GM18498 (cell line): ENCODE data around the gene YTHDF2.

Experiments
- ATAC-seq: cut with Tn5 transposase; IDR thresholded peaks from one replicate; pipeline ENCODE4 v1.9.1; 2021; ENCODE audit warnings: mild to moderate bottlenecking, moderate library complexity; ENCODE audit not compliant: unreplicated experiment

The YTHDF2 gene

DNA sequence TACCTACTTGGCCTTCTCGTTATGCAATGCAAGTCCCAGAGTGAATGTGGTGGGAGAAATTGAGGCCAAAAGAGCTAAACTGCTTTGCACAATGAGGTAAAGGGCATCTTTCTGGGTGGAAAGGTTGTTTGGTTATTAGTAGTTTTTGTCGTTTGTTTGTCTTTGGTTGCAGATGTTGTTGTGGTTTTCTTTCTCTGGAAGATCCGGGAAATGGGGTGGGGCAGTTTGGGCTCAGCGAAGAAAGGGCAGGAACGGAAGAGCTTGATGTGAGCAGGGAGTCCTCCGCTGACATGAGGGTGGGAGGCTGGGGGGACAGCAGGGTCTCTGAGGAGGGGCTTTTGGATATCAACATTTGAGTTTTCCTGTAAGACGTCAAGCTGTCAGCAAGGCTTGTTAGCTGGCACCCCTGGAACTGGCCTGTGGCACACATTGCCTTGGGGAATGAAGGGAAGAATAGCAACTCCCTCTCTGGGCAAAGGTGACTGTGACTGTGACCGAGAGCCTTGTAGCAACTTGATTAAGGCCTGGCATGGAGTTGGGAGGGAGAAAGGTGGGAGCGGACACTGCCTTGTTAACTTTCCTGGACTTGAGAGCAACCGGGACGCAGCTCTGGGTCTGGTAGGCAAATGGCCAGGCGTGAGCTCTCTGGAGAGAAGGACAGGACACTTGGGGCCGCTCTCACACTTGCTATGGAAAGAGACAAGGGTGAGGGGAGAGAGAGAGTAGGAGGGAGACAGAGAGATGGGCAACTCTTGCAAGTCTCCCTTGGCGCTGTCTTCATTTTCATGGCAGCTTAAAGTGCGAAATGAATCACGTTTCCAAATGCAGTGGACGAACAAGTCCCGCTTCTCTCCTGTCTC is 59.8 kb downstream of the YTHDF2 start:
- ATAC-seq: no peak

DNA sequence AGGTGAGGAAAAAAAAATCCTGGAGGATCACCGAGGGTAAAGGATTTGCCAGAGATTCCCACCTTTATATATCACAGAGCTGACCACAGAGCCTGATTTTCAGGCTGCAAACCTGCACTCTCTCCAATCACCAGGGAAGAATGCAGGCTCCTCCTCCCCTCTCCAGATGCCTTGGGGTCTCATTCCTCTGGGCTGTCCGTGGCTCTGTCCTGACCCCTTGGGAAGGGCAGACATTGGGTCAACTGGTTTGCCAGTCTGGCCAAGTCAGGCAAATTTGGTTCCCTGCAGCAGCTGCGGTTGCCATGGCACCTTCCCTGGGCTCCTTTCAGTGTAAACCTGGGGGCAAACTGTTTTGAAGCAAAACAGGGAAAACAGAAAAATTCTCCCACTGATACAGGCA is 63.6 kb downstream of the YTHDF2 start:
- ATAC-seq: no peak

DNA sequence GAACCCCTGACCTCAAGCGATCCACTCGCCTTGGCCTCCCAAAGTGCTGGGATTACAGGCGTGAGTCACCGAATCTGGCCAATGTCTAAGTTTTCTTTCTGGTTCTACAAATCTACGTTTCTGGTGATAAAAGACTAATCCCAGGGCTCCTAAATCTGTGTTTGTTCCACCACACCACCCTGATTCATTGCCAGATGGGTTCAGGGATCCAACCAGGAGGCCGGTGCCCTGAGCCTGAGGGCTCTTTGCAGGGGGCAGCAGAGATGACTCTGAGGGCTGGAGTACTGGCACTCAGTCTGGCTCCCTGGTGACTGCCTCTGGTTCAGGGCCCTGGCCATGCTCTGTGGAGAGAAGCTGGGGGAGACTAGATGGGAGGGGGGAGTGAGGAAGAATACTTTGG is 64.7 kb downstream of the YTHDF2 start:
- ATAC-seq: no peak

DNA sequence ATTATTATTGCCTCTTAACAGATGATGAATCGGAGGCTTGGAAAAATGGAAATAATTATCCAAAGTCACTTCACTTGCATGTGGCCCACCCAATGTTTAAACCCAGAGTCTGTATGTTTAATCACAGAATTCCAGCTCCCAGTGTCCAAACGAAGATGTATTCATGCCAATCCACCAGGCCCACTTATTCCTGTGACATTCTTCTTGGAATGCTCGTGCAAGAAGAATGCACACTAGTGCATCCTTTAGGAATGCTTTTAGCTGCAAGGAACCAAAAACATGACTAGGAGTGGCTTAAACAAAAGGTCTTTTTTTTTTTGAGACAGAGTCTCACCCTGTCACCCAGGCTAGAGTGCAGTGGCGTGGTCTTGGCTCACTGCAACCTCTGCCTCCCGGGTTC is 66.3 kb downstream of the YTHDF2 start:
- ATAC-seq: no peak

DNA sequence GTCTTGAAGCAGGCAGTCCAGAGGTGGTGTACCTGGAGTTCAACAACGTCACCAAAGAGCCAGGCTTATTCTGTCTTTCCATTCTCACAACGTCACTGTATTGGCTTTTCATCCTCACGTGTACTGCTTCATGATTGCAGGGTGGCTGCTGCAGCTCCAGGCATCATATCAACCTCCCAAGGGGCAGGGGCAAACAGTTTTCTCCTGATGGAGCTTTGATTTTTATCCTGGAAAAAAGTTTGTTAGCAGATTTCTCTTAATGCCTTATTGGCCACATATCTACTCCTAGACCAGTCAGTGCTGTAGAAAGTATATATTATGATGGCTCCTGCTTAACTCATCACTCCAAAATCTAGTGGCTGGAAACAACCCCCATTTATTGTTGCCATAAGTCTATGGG is 66.9 kb downstream of the YTHDF2 start:
- no peak for ATAC-seq

DNA sequence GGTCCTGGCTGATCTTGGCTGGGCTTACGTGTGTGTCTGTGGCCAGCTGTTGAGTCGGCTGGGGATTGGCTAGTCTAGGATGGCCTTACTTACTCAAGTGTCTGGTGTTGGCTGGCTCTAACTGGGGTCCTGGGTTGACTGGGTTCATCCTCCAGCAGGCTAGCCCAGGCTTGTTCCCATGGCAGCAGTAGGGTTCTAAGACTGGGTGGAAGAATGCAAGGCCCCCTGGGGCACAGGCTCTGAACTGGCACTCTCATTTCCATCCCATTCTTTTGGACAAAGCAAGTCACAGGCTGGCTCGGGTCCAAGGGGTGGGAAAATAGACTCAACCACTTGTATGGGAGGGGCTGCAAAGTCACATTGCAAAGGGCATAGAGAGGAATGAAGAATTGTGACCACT is 67.3 kb downstream of the YTHDF2 start:
- no peak for ATAC-seq

DNA sequence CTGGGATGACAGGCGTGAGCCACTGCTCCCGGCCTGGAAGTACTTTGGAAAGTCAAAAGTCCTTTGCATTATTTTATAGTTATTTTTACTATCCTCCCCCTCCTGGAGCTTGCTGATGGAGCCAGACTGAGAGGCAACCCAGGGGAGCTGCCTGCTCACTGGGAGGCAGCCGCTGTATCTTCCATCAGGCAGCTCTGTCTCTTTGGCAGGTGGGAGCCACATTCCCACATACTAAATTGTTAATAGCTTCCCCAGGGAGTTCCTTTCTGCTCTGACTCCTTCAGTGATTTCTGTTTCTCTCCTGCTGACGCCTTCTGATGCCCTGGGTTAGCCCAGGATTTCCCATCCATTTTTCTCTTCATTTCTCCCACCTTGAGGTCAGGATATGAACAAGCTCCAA is 70.3 kb downstream of the YTHDF2 start:
- ATAC-seq: no peak

DNA sequence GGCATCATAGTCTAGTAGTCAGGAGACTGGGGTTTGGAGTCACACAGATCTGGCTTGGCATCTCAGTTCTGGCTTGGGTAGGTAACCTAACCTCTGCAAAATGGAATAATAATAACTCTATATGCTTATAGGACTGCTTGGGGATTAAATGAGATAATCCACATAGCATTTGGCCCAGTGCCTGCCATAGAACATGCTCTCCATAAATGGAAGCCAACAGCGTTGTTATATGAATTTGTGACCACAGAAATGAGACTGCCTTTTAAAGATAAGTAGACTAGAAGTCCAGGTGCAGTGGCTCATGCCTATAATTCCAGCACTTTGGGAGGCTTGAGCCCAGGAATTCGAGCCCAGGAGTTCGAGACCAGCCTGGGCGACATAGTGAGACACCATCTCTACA is 71.2 kb downstream of the YTHDF2 start:
- ATAC-seq: no peak

DNA sequence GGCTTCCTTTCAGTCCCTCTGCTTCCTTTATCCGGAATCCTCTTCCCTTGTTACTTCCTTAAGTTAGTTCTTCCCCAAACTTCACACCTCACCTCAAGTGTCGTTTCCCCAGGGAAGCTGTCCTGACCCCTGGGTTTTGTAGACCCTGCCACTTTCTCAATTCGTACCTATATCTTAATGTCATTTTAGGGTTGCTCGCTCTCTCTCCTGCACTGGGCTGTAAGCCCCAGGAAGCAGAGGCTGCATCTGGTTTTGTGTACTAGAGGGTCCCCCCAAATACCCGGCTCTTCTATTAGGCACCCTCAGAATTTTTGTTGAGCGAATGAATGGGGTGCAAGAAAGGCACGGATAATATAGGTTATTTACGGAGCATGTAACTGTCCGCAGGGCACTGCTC is 74.6 kb downstream of the YTHDF2 start:
- no peak for ATAC-seq

DNA sequence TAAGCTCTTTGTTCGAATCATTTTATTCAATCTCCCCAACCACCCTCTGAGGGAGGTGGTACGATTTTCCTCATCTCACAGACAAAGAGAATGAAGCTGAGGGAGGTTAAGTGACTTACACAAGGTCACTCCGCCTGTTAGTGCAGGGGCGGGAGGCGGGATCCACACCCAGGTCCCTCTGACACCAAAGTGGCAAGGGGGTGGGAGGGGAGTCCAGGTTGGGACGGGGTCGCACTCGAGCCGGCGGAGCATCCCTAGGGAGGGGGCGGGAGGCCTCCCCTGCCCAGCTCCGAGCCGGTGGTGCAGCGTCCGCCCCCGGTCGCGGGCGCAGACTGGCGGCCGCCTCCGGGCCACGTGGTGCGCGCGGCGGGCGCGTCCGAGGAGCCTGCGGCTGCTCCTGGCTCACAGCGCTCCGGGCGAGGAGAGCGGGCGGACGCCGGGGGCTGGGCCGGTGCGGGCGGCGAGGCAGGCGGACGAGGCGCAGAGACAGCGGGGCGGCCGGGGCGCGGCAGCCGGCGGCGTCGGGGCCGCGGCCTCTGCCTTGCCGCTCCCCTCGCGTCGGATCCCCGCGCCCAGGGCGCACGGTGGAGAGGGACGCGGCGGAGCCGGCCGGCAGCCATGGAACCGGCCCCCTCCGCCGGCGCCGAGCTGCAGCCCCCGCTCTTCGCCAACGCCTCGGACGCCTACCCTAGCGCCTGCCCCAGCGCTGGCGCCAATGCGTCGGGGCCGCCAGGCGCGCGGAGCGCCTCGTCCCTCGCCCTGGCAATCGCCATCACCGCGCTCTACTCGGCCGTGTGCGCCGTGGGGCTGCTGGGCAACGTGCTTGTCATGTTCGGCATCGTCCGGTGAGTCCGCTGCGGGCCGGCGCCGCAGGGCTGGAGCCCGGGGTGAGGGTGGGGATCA is 75.3 kb downstream of the YTHDF2 start, which contains the start of gene OPRD1:
Gene OPRD1 (plus strand): TSS at position 405 of the 903 bp plus-strand sequence. CDS start 214 bp downstream, at position 619.
- no peak for ATAC-seq

DNA sequence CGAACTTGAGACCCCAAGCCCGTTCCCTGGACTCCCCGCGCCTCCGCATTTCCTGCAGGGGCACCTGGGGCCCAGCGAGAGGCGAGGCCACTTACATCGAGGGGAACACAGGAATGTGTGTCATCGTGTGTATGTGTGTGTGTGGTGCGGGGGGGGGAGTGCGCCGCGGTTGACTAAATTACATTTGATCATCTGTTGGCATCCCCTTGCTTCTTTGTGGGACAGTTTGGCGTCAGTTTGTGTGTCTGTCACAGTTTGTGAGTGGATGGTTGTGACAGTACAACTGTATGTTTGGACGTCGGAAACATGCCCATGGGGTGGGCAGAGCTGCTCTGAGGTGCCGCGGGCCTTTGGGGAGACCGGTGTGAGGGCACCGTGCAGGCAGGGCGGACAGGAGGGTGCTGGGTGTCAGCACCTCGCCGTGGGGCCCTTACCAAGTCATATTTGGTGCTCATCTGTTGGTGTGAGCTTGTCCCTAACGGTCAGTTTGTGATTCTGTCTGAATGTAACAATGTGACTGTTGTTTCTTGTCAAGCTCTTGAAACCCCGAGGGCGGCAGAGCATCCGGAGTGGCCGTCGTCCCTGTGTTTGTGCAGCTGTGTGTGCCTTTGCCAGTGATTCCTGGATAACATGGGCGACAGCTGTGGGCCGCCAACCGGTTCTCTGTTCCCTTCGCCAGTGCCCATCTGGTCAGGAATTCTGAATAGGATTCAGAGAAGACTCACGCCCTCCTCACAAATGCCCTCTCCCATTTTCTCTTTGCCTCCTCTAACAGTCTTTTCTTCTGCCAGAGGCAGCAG is 76.1 kb downstream of the YTHDF2 start:
- ATAC-seq: no peak

DNA sequence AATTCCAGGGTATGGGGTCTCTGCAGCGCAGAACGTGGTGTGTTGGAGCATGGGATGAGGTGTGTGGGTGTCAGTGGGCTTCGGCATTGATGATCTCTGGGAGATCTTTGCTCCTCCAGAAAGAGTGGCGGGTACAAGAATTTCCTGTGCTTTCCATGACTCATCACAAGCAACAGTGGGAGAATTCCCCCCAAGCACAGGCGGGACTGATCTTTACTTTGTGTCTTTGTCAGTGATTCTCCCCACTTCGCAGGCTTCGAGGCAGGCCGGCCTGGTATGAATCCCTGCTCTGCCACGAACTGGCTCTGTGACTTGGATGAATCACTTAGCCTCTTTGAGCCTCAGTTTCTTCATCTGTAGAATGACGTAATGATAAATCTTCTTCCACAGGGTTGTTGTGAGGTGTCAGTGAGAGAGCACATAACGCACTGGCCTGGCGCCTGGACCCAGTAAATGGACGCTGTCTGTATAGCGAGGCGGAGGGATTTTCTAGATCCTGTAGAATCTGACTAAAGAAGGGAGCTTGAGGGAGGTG is 77.3 kb downstream of the YTHDF2 start:
- ATAC-seq: no peak

DNA sequence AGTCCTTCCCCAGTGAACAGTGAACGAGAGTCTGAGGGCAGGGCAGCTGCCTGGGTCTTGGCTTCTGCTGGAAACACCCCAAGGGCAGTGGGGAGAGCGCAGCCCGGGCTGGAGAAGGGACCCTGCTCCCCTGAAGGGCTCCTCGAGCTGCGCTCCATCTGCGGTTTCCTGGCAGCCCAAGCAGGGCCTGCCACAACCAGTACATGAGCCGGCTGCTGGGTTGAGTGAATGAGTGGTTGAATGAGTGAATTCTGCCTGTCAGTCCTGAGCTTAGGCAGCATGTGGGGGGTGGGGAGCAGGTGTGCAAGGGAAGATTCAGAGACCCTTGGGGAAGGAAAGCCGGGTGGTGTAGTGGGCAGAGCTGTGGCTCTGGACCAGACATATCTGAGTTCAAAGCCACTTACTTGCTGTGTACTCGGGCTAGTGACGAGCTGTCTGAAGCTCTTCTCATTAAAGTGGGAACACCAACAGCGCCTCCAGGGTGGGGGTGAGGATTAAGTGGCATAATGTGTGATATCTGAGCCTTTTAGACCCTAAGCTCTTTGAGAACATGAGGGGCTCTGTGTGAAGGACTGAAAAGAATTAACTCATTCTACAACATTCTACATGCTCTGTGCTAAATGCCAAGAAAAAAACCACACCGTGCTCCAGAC is 78.9 kb downstream of the YTHDF2 start:
- no peak for ATAC-seq

DNA sequence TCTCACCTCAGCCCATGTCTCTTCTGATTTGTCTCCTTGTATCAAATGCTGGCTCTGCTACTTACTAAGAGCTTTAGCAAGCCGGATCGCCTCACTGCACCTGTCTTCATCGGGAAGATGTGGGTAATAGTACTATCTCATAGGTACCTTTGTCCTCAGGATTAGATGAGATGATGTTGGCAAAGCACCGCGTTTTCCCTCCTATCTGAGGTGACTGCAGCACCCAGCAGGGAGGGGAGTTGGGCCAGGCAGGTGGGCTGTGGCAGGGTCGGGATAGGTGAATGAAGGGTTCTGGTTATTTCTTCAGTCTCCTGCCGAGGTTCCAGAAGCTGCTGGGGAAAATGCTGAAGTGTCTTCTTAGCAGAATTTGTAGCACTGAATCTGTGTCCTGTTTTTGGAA is 80.4 kb downstream of the YTHDF2 start:
- no peak for ATAC-seq

DNA sequence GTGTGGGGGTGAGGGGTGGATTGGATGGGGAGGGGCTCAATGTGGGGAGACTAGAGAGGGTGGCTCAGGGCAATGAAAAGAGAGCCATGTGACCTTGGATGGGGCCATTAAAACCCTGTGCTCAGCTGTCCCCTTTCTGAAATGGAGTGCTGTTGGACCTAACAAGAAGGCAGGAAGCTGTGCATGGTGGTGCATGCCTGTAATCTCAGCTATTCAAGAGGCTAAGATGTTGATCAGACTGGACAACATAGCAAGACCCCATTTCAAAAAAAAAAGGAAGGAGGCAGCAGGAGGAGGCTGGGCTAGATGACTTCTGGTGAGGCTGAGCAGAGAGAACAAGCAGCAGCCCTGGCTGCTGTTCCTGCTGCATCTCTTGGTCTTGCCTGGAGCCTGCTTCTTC is 82.3 kb downstream of the YTHDF2 start:
- ATAC-seq: no peak
